HepG2 (cell line): ENCODE data around the gene CES2. TPM values are rescaled to one million over a fixed set of nuclear protein-coding genes. Genes with fewer than 3 reads are reported as not detected.

ENCODE experiments used
- ARID3A ChIP-seq: IDR thresholded peaks from 2 replicates; pipeline ENCODE4 v1.6.1; 2012; ENCODE audit warnings: low read depth, low read length, improper control_type of control experiment
- ATF7 ChIP-seq, 2 experiments: fragments of 450-650 bp in 1 of 2; sonication (generic) in 1 of 2; formaldehyde crosslinking in 1 of 2; IDR thresholded peaks; 2 replicates each; pipeline versions ENCODE4 v1.4.0 to v1.6.1; 2016 to 2020; ENCODE audit warnings: antibody characterized with exemption in 1 of 2, mild to moderate bottlenecking in 1 of 2, missing genetic modification reagents in 1 of 2
- CHD4 ChIP-seq: fragments of 200-600 bp; sonication (generic); IDR thresholded peaks from 2 replicates; pipeline ENCODE4 v1.7.0; 2017; ENCODE audit warnings: mild to moderate bottlenecking, low read length, borderline replicate concordance
- E2F2 ChIP-seq: sonication (generic); formaldehyde crosslinking; IDR thresholded peaks from 2 replicates; pipeline ENCODE4 v1.4.0; 2020; ENCODE audit warnings: missing genetic modification reagents, borderline replicate concordance
- ESRRA ChIP-seq: sonication (generic); formaldehyde crosslinking; IDR thresholded peaks from 2 replicates; pipeline ENCODE4 v1.5.1; 2020; ENCODE audit warnings: mild to moderate bottlenecking, low read depth, missing genetic modification reagents
- FOXC1 ChIP-seq: sonication (generic); formaldehyde crosslinking; IDR thresholded peaks from 2 replicates; pipeline ENCODE4 v1.8.0; 2022; ENCODE audit warnings: mild to moderate bottlenecking, missing genetic modification reagents, borderline replicate concordance
- FOXK2 ChIP-seq: fragments of 450-650 bp; IDR thresholded peaks from 2 replicates; pipeline ENCODE4 v1.6.1; 2016
- HNRNPUL1 ChIP-seq: fragments of 200-400 bp; formaldehyde crosslinking; IDR thresholded peaks from 2 replicates; pipeline ENCODE4 v1.6.1; 2017; ENCODE audit warnings: low read depth, mild to moderate bottlenecking, low read length, moderate library complexity
- JUND ChIP-seq: sonication (generic); formaldehyde crosslinking; IDR thresholded peaks from 2 replicates; pipeline ENCODE4 v1.8.0; 2022; ENCODE audit warnings: mild to moderate bottlenecking, missing genetic modification reagents
- LRRFIP1 ChIP-seq: sonication (generic); formaldehyde crosslinking; conservative IDR thresholded peaks from 2 replicates; pipeline ENCODE4 v1.4.0; 2020; ENCODE audit warnings: missing genetic modification reagents
- MLLT10 ChIP-seq: sonication (generic); formaldehyde crosslinking; IDR thresholded peaks from 2 replicates; pipeline ENCODE4 v1.4.0; 2020; ENCODE audit warnings: missing genetic modification reagents
- NR2F1 ChIP-seq, 2 experiments: fragments of 450-650 bp in 1 of 2; formaldehyde crosslinking in 1 of 2; IDR thresholded peaks; 2 replicates each; pipeline versions ENCODE4 v1.5.0 to v1.6.1; 2016 to 2020; ENCODE audit warnings: mild to moderate bottlenecking in 1 of 2, missing compliant biosample characterization in 1 of 2, missing genetic modification reagents in 1 of 2, moderate library complexity in 1 of 2
- THRA ChIP-seq: sonication (generic); formaldehyde crosslinking; IDR thresholded peaks from 2 replicates; pipeline ENCODE4 v1.4.0; 2020; ENCODE audit warnings: missing genetic modification reagents, borderline replicate concordance
- ZC3H13 ChIP-seq: sonication (generic); formaldehyde crosslinking; IDR thresholded peaks from 2 replicates; pipeline ENCODE4 v1.8.1; 2023; ENCODE audit warnings: mild to moderate bottlenecking, missing genetic modification reagents, moderate library complexity
- ZNF567 ChIP-seq: sonication (generic); formaldehyde crosslinking; IDR thresholded peaks from 2 replicates; pipeline ENCODE4 v1.8.1; 2023; ENCODE audit warnings: mild to moderate bottlenecking, missing genetic modification reagents, borderline replicate concordance
- ZNF672 ChIP-seq: sonication (generic); formaldehyde crosslinking; IDR thresholded peaks from 2 replicates; pipeline ENCODE4 v1.8.1; 2022; ENCODE audit warnings: missing genetic modification reagents
- ZNF800 ChIP-seq: sonication (generic); formaldehyde crosslinking; IDR thresholded peaks from 2 replicates; pipeline ENCODE4 v1.4.0; 2020; ENCODE audit warnings: missing genetic modification reagents
- polyA plus RNA-seq, 8 experiments: library from polyadenylated mRNA; depleted of rRNA in 3 of 8; stranded (reverse) in 7 of 8; unstranded in 1 of 8; fragments of >200 nt; fragmentation: Illumina TruSeq in 4 of 8; extraction: Trizol in 4 of 8; gene quantifications; 2 replicates each; pipeline versions ENCODE4 v1.2.1 to v1.2.3, GENCODE V29; 2011 to 2016; ENCODE audit warnings: low read depth in 4 of 8, missing spikeins in 1 of 8, mixed read lengths in 1 of 8; ENCODE audit not compliant: insufficient read depth in 1 of 8
- total RNA-seq, 5 experiments: library from RNA; depleted of rRNA; stranded (reverse); fragments of >200 nt; fragmentation: Illumina TruSeq; extraction: Trizol; gene quantifications; 2 replicates each; pipeline ENCODE4 v1.2.3, GENCODE V29; 2016; ENCODE audit warnings: low read depth in 1 of 5
- TF ChIP-seq, protein P1 (sequence below): sonication (generic); formaldehyde crosslinking; IDR thresholded peaks from 2 replicates; pipeline ENCODE4 v1.5.1; 2020; ENCODE audit warnings: missing genetic modification reagents, mild to moderate bottlenecking, borderline replicate concordance

The CES2 gene
- total and polyA plus RNA-seq, 2 of the 13 experiments (the other 11 are each of a cell fraction or from before 2014, with no cell fraction given), result 50.6 to 63.8 TPM

- TF ChIP-seq, protein P1, sequence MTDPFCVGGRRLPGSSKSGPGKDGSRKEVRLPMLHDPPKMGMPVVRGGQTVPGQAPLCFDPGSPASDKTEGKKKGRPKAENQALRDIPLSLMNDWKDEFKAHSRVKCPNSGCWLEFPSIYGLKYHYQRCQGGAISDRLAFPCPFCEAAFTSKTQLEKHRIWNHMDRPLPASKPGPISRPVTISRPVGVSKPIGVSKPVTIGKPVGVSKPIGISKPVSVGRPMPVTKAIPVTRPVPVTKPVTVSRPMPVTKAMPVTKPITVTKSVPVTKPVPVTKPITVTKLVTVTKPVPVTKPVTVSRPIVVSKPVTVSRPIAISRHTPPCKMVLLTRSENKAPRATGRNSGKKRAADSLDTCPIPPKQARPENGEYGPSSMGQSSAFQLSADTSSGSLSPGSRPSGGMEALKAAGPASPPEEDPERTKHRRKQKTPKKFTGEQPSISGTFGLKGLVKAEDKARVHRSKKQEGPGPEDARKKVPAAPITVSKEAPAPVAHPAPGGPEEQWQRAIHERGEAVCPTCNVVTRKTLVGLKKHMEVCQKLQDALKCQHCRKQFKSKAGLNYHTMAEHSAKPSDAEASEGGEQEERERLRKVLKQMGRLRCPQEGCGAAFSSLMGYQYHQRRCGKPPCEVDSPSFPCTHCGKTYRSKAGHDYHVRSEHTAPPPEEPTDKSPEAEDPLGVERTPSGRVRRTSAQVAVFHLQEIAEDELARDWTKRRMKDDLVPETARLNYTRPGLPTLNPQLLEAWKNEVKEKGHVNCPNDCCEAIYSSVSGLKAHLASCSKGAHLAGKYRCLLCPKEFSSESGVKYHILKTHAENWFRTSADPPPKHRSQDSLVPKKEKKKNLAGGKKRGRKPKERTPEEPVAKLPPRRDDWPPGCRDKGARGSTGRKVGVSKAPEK (CRISPR knock-in tag), result no peak
- TF ChIP-seq FOXC1 (CRISPR knock-in tag) (0 out of 2 replicates have a peak, but pooled peaks have one; percentile 57), ATF7 (IDR thresholded peaks at IDR 0.05) (no peak), ATF7 (CRISPR knock-in tag; IDR thresholded peaks at IDR 0.05) (no peak), ARID3A (no peak), ZNF567 (CRISPR knock-in tag) (no peak), HNRNPUL1 (no peak), MLLT10 (CRISPR knock-in tag) (no peak), FOXK2 (no peak), LRRFIP1 (CRISPR knock-in tag) (no peak), ESRRA (0 out of 2 replicates have a peak, but pooled peaks have one; percentile 33), NR2F1 (CRISPR knock-in tag; IDR thresholded peaks at IDR 0.05) (no peak), ZNF672 (CRISPR knock-in tag) (no peak), THRA (CRISPR knock-in tag) (no peak), ZC3H13 (CRISPR knock-in tag) (no peak), JUND (no peak), E2F2 (CRISPR knock-in tag) (no peak), ZNF800 (CRISPR knock-in tag) (no peak), CHD4 (no peak)
Observed at GRCh38 chr16:66917741-66918140, 17.6 kb upstream of the CES2 start (continued).
